Activated CD4-positive, alpha-beta memory T cell treated with anti-CD3 and anti-CD28 coated beads for 36 hours (primary cell): ENCODE data around the gene PLD1. TPM values are rescaled to one million over a fixed set of nuclear protein-coding genes. Genes with fewer than 3 reads are reported as not detected.
A peak's percentile ranks its signal among the peaks of the same experiment; 100 is the strongest.

Experiments
- CTCF ChIA-PET: fragments of 350-600 bp; sonication (Branson Sonifier 250); formaldehyde crosslinking; loops from one replicate; lab custom pipeline; 2021; ENCODE audit warnings: antibody characterized with exemption, inconsistent platforms; lab: Charles Lee
- POLR2A ChIA-PET: fragments of 350-600 bp; sonication (Branson Sonifier 250); formaldehyde crosslinking; loops from one replicate; lab custom pipeline; 2021; ENCODE audit warnings: antibody characterized with exemption; lab: Charles Lee
- DNase-seq: peaks from one replicate; pipeline ENCODE4 v3.0.0-alpha.2; 2020
- H3K27ac Mint-ChIP-seq: one replicate; pipeline ENCODE4 v1.8.0; 2021; ENCODE audit warnings: mixed read lengths
- H3K27me3 Mint-ChIP-seq: one replicate; pipeline ENCODE4 v1.8.0; 2021; ENCODE audit warnings: mixed read lengths
- H3K36me3 Mint-ChIP-seq: one replicate; pipeline ENCODE4 v1.8.0; 2021; ENCODE audit warnings: mixed read lengths
- H3K4me1 Mint-ChIP-seq: one replicate; pipeline ENCODE4 v1.8.0; 2021; ENCODE audit warnings: low read depth, mixed read lengths
- H3K4me3 Mint-ChIP-seq: one replicate; pipeline ENCODE4 v1.8.0; 2021; ENCODE audit warnings: mild to moderate bottlenecking, mixed read lengths
- H3K9me3 Mint-ChIP-seq: one replicate; pipeline ENCODE4 v1.8.0; 2021; ENCODE audit warnings: mixed read lengths
- intact Hi-C: fragments of 100-400 bp; cut with micrococcal nuclease; formaldehyde crosslinking; loops from one replicate; pipeline ENCODE4 v1.15.1; 2023
- total RNA-seq, 2 experiments: library from RNA; stranded (reverse); gene quantifications; one replicate each; pipeline ENCODE4 v1.2.3, GENCODE V29; 2021

Gene PLD1
- total RNA-seq, 2 experiments from 2014 or later, result 0.99 to 1.4 TPM

DNA sequence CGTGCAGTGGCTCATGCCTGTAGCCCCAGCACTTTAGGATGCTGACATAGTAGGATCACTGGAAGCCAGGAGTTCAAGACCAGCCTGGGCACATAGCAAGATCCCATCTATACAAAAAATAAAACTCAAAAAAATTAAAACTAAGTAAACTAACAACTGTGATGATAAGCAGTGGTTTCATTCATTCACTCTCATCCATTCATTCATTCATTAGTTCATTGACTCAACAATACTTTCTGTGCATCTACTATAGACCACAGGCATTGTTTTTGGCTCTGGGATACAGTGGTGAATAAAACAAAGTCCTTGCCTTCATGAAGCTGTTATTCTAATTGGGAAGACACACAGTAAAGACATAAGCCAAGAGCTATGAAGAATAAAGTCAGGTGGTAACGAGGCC, 25.3 kb upstream of the PLD1 start:
- Mint-ChIP-seq H3K9me3 (no peaks in the 10 kb centered on the region), H3K4me3 (no peak overlapping the region), H3K27ac (no peak overlapping the region), H3K27me3 (peaks cover 3% of the 10 kb centered on the region), H3K36me3 (no peaks in the 10 kb centered on the region), H3K4me1 (no peaks in the 10 kb centered on the region)
- POLR2A ChIA-PET, result no interaction called here
- CTCF ChIA-PET, result interaction anchor here (0.7 to 1.5 kb wide), 4 partner anchors 55 to 506 kb away, joined by 3 to 4 read pairs (median 4); no protein-coding TSS in a partner anchor
- intact Hi-C loops, result loop anchor here (2.0 to 10.0 kb wide), 2 partner anchors 131 to 189 kb away; no protein-coding TSS in a partner anchor
- DNase-seq, result no peak

DNA sequence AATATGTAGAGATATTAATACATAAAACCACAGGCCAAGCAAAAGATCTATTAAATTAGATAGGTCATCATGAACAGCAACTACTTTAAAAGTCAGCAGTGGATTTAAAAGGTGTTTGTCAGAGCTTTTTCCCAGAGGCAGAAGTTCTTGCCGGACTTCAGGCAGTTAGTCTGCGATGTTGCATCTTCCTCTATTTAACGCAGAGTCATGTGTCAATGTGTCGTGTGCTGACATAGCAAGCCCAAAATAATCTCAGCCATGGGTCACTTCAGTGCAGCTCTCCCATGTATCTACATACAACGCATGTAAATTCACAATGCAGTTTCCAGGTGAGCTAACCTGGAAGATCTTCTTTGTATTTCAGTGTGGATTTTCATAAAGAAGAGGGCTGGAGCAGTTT, 24.8 kb upstream of the PLD1 start:
- Mint-ChIP-seq H3K9me3 (no peaks in the 10 kb centered on the region), H3K27me3 (peaks cover 3% of the 10 kb centered on the region), H3K4me3 (no peak overlapping the region), H3K4me1 (no peaks in the 10 kb centered on the region), H3K36me3 (no peaks in the 10 kb centered on the region), H3K27ac (no peak overlapping the region)
- no peak for DNase-seq
- intact Hi-C loops, result loop anchor here (2.0 to 10.0 kb wide), 2 partner anchors 130 to 188 kb away; no protein-coding TSS in a partner anchor
- ChIA-PET POLR2A (no interaction called here), CTCF (interaction anchor here (0.7 to 1.5 kb wide), 4 partner anchors 132 to 378 kb away, joined by 3 to 12 read pairs (median 6); no protein-coding TSS in a partner anchor)

DNA sequence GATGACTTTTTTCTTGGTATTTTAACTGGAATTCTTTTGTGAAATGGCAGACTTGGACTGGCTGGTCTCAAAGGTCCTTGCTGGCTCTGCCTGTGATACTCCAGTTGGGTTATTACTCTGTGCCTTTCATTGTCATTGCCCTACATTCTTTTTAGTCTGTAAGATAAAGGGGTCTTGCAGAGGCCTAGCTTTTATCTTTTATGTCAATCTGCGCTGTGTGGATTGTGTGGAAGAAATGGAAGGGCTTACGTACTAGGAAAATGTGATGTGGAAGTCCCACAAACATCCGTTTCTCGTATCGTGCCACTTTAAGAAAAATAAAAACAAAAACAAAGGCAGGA, 24.1 kb upstream of the PLD1 start:
- CTCF ChIA-PET, result interaction anchor here (0.9 to 1.8 kb wide), 10 partner anchors 18 to 507 kb away, joined by 3 to 16 read pairs (median 5); no protein-coding TSS in a partner anchor
- H3K27me3 Mint-ChIP-seq, result peaks cover 3% of the 10 kb centered on the region
- H3K4me3 Mint-ChIP-seq, result no peak overlapping the region
- H3K27ac Mint-ChIP-seq, result no peak overlapping the region
- no peaks in the 10 kb centered on the region for H3K36me3 Mint-ChIP-seq
- DNase-seq, result no peak
- POLR2A ChIA-PET, result no interaction called here
- no peaks in the 10 kb centered on the region for H3K4me1 Mint-ChIP-seq
- H3K9me3 Mint-ChIP-seq, result no peaks in the 10 kb centered on the region
- intact Hi-C loops, result loop anchor here (2.0 to 10.0 kb wide), 3 partner anchors 130 to 787 kb away; no protein-coding TSS in a partner anchor

DNA sequence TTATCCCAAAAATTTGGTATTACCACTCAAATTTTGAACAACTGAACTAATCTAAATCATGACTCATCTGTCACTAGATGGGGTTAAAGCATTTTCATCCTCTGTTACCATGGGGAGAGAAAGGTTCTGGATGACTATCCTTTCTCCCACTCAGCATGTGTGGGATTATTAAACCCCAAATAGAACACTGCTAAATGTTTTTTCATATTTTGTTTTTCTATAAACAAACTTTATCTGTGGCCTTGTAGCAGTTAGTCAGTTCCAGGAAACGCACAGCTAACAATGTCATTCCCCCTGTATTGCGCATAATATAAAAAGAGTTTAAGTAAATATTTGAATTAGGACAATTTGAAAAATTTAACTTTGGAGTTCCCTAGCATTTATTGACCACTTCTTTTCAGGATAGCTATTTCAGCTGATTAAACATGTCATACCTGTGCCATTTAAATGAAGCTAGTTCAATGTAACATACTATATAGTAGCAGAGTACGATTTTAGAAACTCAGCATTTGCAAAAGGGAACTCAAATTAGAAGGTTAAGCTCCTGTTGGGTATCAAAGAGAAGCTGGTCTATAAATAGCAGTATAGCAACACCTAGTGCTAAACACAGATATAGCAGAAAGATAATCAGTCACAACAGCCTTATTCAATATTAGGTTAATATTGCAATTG, 23.6 kb upstream of the PLD1 start:
- intact Hi-C loops, result loop anchor here (2.0 to 10.0 kb wide), 3 partner anchors 129 to 787 kb away; no protein-coding TSS in a partner anchor
- DNase-seq, result no peak
- H3K36me3 Mint-ChIP-seq, result no peaks in the 10 kb centered on the region
- ChIA-PET CTCF (interaction anchor here (0.6 to 1.8 kb wide), 14 partner anchors 17 to 872 kb away, joined by 3 to 16 read pairs (median 4); no protein-coding TSS in a partner anchor), POLR2A (no interaction called here)
- no peak overlapping the region for H3K4me3 Mint-ChIP-seq
- H3K27ac Mint-ChIP-seq, result no peak overlapping the region
- H3K4me1 Mint-ChIP-seq, result no peaks in the 10 kb centered on the region
- peaks cover 3% of the 10 kb centered on the region for H3K27me3 Mint-ChIP-seq
- no peaks in the 10 kb centered on the region for H3K9me3 Mint-ChIP-seq

DNA sequence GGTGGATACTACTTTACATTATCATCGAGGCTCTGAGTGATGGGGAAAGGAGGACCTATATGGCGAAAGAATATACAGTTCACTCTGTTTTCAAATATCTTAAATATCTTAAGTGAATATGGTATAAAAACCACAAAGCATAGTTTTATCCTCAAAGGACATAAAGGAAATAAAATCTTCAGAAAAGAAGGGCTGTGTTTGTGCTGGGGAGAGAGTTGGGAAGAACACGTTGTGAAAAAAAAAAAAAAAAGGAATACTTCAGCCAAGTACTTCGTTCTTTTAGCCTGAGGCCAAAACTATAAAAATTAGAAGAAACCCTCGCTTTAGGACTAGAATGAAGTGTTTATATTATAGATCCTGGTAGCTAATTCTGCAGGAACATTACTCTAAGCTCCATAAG, 22.7 kb upstream of the PLD1 start:
- H3K27ac Mint-ChIP-seq, result no peak overlapping the region
- H3K36me3 Mint-ChIP-seq, result no peaks in the 10 kb centered on the region
- H3K9me3 Mint-ChIP-seq, result no peaks in the 10 kb centered on the region
- intact Hi-C loops, result loop anchor here (5.0 to 10.0 kb wide), 2 partner anchors 128 to 786 kb away; no protein-coding TSS in a partner anchor
- no peak overlapping the region for H3K4me3 Mint-ChIP-seq
- no peak for DNase-seq
- peaks cover 5% of the 10 kb centered on the region for H3K27me3 Mint-ChIP-seq
- peaks cover 2% of the 10 kb centered on the region for H3K4me1 Mint-ChIP-seq
- CTCF ChIA-PET, result interaction anchor here (0.6 to 1.8 kb wide), 7 partner anchors 48 to 931 kb away, joined by 3 to 16 read pairs (median 4); no protein-coding TSS in a partner anchor
- POLR2A ChIA-PET, result no interaction called here

DNA sequence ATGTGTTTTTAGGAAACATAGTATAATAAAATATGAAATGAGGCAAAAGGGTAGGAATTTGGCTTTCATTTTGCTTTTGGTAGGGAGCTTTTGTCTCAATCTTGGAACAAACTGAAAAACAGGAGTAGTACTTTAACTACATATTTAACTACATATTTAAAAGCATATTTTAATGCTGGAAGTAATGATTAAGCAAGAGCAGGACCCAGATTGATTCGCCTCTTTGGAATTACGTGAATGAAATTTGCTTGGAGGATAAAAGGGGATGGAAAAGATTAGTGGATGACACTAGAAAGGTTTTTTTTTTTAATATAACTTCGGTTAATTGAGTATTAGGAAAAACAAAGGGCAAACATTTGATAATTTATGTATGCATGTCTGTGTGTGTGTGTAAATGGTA, 21.7 kb upstream of the PLD1 start:
- no peak for DNase-seq
- Mint-ChIP-seq H3K4me1 (peaks cover 9% of the 10 kb centered on the region), H3K36me3 (no peaks in the 10 kb centered on the region), H3K27me3 (peaks cover 6% of the 10 kb centered on the region), H3K9me3 (no peaks in the 10 kb centered on the region), H3K27ac (no peak overlapping the region), H3K4me3 (no peak overlapping the region)
- intact Hi-C loops, result loop anchor here (5.0 to 10.0 kb wide), 2 partner anchors 127 to 785 kb away; no protein-coding TSS in a partner anchor
- ChIA-PET POLR2A (interaction anchor here (0.6 kb wide), 1 partner anchor 450 kb away, joined by 3 read pairs; no protein-coding TSS in a partner anchor), CTCF (interaction anchor here (0.7 to 1.3 kb wide), 2 partner anchors 9 to 443 kb away, joined by 3 read pairs; no protein-coding TSS in a partner anchor)

DNA sequence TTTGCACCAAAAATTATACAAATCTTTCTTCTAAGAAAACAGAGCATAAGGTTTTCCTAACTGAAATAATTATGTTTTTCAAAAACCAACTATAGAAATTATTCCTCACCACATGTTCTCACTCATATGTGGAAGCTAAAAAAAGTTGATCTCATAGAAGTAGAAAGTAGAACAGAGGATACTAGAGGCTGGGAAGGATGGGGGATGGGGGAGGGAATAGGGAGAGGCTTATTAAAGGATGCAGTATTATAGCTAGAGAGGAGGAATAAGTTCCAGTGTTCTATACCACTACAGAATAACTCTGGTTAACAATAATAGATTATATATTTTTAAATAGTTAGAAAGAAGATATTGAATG, 20.2 kb upstream of the PLD1 start:
- Mint-ChIP-seq H3K27me3 (peaks cover 4% of the 10 kb centered on the region), H3K4me3 (no peak overlapping the region), H3K9me3 (no peaks in the 10 kb centered on the region), H3K27ac (no peak overlapping the region), H3K4me1 (peaks cover 9% of the 10 kb centered on the region), H3K36me3 (no peaks in the 10 kb centered on the region)
- POLR2A ChIA-PET, result interaction anchor here (0.5 kb wide), 1 partner anchor 16 kb away, joined by 3 read pairs; no protein-coding TSS in a partner anchor
- intact Hi-C loops, result loop anchor here (5.0 to 10.0 kb wide), 2 partner anchors 126 to 783 kb away; no protein-coding TSS in a partner anchor
- no peak for DNase-seq
- CTCF ChIA-PET, result interaction anchor here (0.8 to 3.4 kb wide), 6 partner anchors 10 to 216 kb away, joined by 3 to 16 read pairs (median 4); no protein-coding TSS in a partner anchor

DNA sequence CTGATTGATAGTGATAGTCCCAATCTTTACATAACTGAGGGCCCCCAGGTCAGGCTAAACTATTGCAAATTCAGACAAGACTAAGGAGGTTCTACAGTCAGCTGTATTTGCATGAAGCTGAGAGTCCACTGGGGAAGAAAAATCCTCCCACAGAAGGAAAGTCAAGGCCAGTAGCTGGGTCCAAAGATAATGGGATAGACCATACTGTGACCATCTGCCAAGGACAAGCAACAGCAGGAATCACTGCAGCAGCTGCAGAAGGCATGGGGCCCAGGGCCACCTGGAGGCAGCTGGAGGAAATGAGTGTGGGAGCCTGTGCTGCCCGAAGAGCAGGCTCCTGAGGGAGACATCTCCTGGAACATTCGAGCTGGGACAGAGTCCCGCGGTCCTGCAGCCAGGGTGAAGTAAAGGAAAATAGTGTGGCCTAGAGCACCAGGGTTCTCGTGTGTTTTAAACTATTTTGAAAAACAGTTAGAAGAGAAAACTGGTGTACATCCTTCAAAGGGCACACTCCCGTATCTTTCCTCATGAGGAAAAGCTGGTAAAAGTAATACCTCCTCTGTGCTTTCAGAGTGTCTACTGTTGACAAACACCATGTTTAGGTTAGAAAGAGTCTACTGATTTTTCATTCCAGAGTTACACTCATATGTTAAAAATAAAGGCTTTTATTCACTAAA, 19.7 kb upstream of the PLD1 start:
- Mint-ChIP-seq H3K9me3 (no peaks in the 10 kb centered on the region), H3K27me3 (peaks cover 4% of the 10 kb centered on the region), H3K4me1 (peaks cover 9% of the 10 kb centered on the region), H3K4me3 (no peak overlapping the region), H3K27ac (no peak overlapping the region), H3K36me3 (no peaks in the 10 kb centered on the region)
- CTCF ChIA-PET, result interaction anchor here (0.7 to 3.4 kb wide), 9 partner anchors 9 to 216 kb away, joined by 3 to 16 read pairs (median 3); no protein-coding TSS in a partner anchor
- DNase-seq, result peak; percentile 40
- POLR2A ChIA-PET, result no interaction called here
- intact Hi-C loops, result loop anchor here (5.0 to 10.0 kb wide), 2 partner anchors 125 to 783 kb away; no protein-coding TSS in a partner anchor

DNA sequence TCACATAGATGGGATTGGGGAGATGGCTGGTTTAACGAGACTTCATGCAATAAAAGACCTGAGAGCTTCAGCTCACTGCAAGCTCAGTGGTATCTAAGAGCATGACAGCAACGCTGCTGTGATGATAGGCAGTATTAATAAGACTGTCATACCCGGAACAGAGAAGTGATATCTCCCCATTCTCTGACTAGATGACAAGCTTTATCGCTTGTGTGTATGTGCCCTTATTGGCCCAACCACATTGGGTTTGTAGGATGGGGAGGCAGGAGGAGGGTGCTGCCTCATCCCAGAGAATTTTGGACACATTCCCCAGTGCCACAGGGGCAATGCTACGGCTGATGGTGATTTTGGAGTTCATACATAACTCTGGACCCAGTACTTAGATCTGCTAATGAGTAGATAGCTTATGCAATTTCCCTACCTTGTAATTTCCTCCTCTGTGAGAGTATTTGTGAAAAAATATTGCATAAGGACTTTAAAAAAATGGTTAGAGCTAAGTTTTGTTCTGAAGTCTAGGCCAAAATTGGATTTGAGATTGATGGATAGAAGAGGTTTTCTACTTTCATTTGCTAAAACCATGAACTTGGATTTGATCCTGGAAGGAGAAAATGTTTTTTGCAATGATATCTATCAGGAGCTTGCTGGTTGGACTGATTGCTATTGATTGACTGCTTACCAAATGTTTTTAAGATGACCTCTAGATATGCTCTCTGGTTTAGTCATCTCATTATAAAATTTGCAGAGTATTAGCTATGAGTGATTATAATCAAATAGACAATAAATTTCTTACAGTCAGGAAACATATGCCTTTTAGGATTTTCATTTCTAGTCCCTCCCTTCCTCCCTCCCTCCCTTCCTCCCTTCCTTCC, 18.9 kb upstream of the PLD1 start:
- intact Hi-C loops, result no loop called here
- Mint-ChIP-seq H3K9me3 (no peaks in the 10 kb centered on the region), H3K4me3 (no peak overlapping the region), H3K4me1 (peaks cover 9% of the 10 kb centered on the region), H3K36me3 (no peaks in the 10 kb centered on the region), H3K27ac (no peak overlapping the region), H3K27me3 (peaks cover 4% of the 10 kb centered on the region)
- CTCF ChIA-PET, result interaction anchor here (0.7 to 3.4 kb wide), 6 partner anchors 10 to 215 kb away, joined by 3 to 16 read pairs (median 3); no protein-coding TSS in a partner anchor
- no peak for DNase-seq
- POLR2A ChIA-PET, result no interaction called here

DNA sequence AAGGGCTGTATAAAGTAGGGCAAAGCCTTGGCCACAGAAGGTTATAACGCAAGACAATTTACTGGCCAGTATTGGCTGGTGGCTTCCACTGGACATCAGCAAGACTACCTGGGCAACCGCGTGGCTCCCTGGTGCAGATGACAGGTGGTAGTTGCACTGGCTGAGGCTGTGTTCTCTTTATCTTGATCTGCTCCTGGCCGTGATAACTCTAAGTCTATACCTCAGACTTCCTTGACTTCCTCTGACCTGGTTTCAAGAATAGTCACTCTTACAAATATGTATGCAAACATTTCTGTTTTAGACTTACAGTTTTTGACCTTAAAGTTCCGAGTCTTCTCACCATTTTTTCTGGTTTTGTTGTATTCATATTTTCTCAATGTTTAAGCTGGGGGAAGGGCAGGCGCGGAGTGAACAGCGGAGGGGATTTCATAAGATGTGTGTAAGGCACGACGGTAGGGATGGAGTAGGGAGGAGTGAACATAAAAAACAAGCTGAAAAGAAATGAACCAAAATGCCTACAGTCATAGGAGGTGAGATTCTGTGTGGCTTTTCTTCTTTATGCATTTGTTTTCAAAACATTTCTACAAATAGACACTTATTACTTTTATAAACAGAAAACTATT, 17.7 kb upstream of the PLD1 start:
- ChIA-PET POLR2A (no interaction called here), CTCF (interaction anchor here (3.4 kb wide), 1 partner anchor 55 kb away, joined by 16 read pairs; no protein-coding TSS in a partner anchor)
- H3K36me3 Mint-ChIP-seq, result no peaks in the 10 kb centered on the region
- no peak overlapping the region for H3K27ac Mint-ChIP-seq
- H3K4me1 Mint-ChIP-seq, result peaks cover 9% of the 10 kb centered on the region
- no peak overlapping the region for H3K4me3 Mint-ChIP-seq
- DNase-seq, result no peak
- intact Hi-C loops, result no loop called here
- no peaks in the 10 kb centered on the region for H3K9me3 Mint-ChIP-seq
- H3K27me3 Mint-ChIP-seq, result peaks cover 4% of the 10 kb centered on the region

DNA sequence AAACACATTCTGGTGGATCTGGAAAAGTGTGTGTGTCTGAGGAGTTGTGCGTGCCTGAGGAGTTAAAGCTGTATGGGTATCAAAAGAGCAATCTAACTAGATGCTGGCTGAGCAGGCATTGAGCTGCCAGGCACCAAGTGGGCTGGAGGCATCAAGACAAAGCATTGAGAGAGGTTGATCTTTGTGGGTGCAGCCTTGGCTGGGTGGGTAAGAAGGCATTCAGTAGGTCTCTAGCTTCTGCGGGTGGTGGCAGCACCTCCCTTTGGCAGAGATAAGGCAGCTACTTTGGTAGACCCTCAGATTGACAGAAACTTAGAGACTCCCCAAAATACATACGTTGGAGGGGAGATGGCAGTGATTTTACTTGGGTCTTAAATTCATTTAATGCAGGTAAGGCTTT, 17.1 kb upstream of the PLD1 start:
- H3K9me3 Mint-ChIP-seq, result no peaks in the 10 kb centered on the region
- H3K4me3 Mint-ChIP-seq, result no peak overlapping the region
- H3K4me1 Mint-ChIP-seq, result peaks cover 9% of the 10 kb centered on the region
- peaks cover 4% of the 10 kb centered on the region for H3K27me3 Mint-ChIP-seq
- no peaks in the 10 kb centered on the region for H3K36me3 Mint-ChIP-seq
- CTCF ChIA-PET, result no interaction called here
- intact Hi-C loops, result no loop called here
- no peak for DNase-seq
- no peak overlapping the region for H3K27ac Mint-ChIP-seq
- POLR2A ChIA-PET, result no interaction called here
